HepG2 (cell line): ENCODE data around the gene SCFD2. TPM values are rescaled to one million over a fixed set of nuclear protein-coding genes. Genes with fewer than 3 reads are reported as not detected.
A peak's percentile ranks its signal among the peaks of the same experiment; 100 is the strongest.

ENCODE experiments used
- CBFB ChIP-seq: sonication (generic); formaldehyde crosslinking; IDR thresholded peaks from 2 replicates; pipeline ENCODE4 v1.4.0; 2020; ENCODE audit warnings: missing genetic modification reagents
- PHF8 ChIP-seq: sonication (generic); formaldehyde crosslinking; IDR thresholded peaks from 2 replicates; pipeline ENCODE4 v1.5.0; 2020; ENCODE audit warnings: missing genetic modification reagents
- SALL2 ChIP-seq: sonication (generic); formaldehyde crosslinking; IDR thresholded peaks from 2 replicates; pipeline ENCODE4 v1.8.1; 2023; ENCODE audit warnings: mild to moderate bottlenecking, missing genetic modification reagents, inconsistent platforms
- SMARCC2 ChIP-seq: fragments of 450-650 bp; IDR thresholded peaks from 2 replicates; pipeline ENCODE4 v1.6.1; 2017; ENCODE audit warnings: antibody characterized with exemption, mild to moderate bottlenecking
- THAP11 ChIP-seq: IDR thresholded peaks from 2 replicates; pipeline ENCODE4 v1.6.1; 2016; ENCODE audit warnings: missing biosample characterization, missing genetic modification reagents
- ZBTB49 ChIP-seq: sonication (generic); formaldehyde crosslinking; IDR thresholded peaks from 2 replicates; pipeline ENCODE4 v1.4.0; 2020; ENCODE audit warnings: missing genetic modification reagents, borderline replicate concordance
- ZMAT3 ChIP-seq: sonication (generic); formaldehyde crosslinking; conservative IDR thresholded peaks from 2 replicates; pipeline ENCODE4 v1.7.0; 2021; ENCODE audit warnings: missing genetic modification reagents
- ZNF280B ChIP-seq: sonication (generic); formaldehyde crosslinking; IDR thresholded peaks from 2 replicates; pipeline ENCODE4 v1.5.0; 2020; ENCODE audit warnings: missing genetic modification reagents, mild to moderate bottlenecking, borderline replicate concordance
- ZNF510 ChIP-seq: sonication (generic); formaldehyde crosslinking; IDR thresholded peaks from 2 replicates; pipeline ENCODE4 v1.4.0; 2020; ENCODE audit warnings: low read depth, mild to moderate bottlenecking, missing genetic modification reagents
- ZNF556 ChIP-seq: sonication (generic); formaldehyde crosslinking; IDR thresholded peaks from 2 replicates; pipeline ENCODE4 v1.4.0; 2020; ENCODE audit warnings: mild to moderate bottlenecking, missing genetic modification reagents, borderline replicate concordance
- ZNF576 ChIP-seq: sonication (generic); formaldehyde crosslinking; IDR thresholded peaks from 2 replicates; pipeline ENCODE4 v1.4.0; 2020; ENCODE audit warnings: mild to moderate bottlenecking, missing genetic modification reagents
- polyA plus RNA-seq, 8 experiments: library from polyadenylated mRNA; depleted of rRNA in 3 of 8; stranded (reverse) in 7 of 8; unstranded in 1 of 8; fragments of >200 nt; fragmentation: Illumina TruSeq in 4 of 8; extraction: Trizol in 4 of 8; gene quantifications; 2 replicates each; pipeline versions ENCODE4 v1.2.1 to v1.2.3, GENCODE V29; 2011 to 2016; ENCODE audit warnings: low read depth in 4 of 8, missing spikeins in 1 of 8, mixed read lengths in 1 of 8; ENCODE audit not compliant: insufficient read depth in 1 of 8
- total RNA-seq, 5 experiments: library from RNA; depleted of rRNA; stranded (reverse); fragments of >200 nt; fragmentation: Illumina TruSeq; extraction: Trizol; gene quantifications; 2 replicates each; pipeline ENCODE4 v1.2.3, GENCODE V29; 2016; ENCODE audit warnings: low read depth in 1 of 5

Gene SCFD2
- total and polyA plus RNA-seq, 2 of the 13 experiments (the other 11 are each of a cell fraction or from before 2014, with no cell fraction given): 4.6 to 15.6 TPM

GRCh38 chr4:53365121-53365485 lies 758 bp downstream of the SCFD2 start (continued):
- peak; percentile 72; the same call in 1 of the 2 replicates for TF ChIP-seq ZNF576 (CRISPR knock-in tag)
- TF ChIP-seq CBFB (CRISPR knock-in tag): no peak
- no peak for TF ChIP-seq THAP11 (CRISPR knock-in tag)
- no peak for TF ChIP-seq ZMAT3 (CRISPR knock-in tag)
- no peak for TF ChIP-seq ZNF280B
- TF ChIP-seq SALL2: no peak
- no peak for TF ChIP-seq SMARCC2
- no peak for TF ChIP-seq ZBTB49 (CRISPR knock-in tag)
- 0 out of 2 replicates have a peak, but pooled peaks have one; percentile 13 for TF ChIP-seq PHF8
- 0 out of 2 replicates have a peak, but pooled peaks have one; percentile 1 for TF ChIP-seq ZNF510
- no peak for TF ChIP-seq ZNF556 (CRISPR knock-in tag)
